GM12878 (cell line): ENCODE data around the gene DNAJC11.

Experiments
- CHD2 ChIP-seq: IDR thresholded peaks from 2 replicates; pipeline ENCODE4 v1.6.1; 2011; ENCODE audit warnings: low read depth, low read length, improper control_type of control experiment, borderline replicate concordance
- CTCF ChIP-seq, 3 experiments: IDR thresholded peaks in 2 of 3; conservative IDR thresholded peaks in 1 of 3; 2 replicates each; pipeline ENCODE4 v1.5.1; 2011; ENCODE audit warnings: low read depth in 3 of 3, low read length in 3 of 3, mild to moderate bottlenecking in 3 of 3, control low read depth in 2 of 3, moderate library complexity in 2 of 3, inconsistent platforms in 1 of 3, mixed read lengths in 1 of 3; ENCODE audit not compliant: control insufficient read depth in 2 of 3, insufficient read depth in 1 of 3; ENCODE audit errors: extremely low read depth in 1 of 3
- FOS ChIP-seq: IDR thresholded peaks from 3 replicates; pipeline ENCODE4 v1.6.1; 2011; ENCODE audit warnings: borderline replicate concordance; ENCODE audit not compliant: insufficient read length; ENCODE audit errors: extremely low read depth
- JUND ChIP-seq: IDR thresholded peaks from 2 replicates; pipeline ENCODE4 v1.6.1; 2012; ENCODE audit warnings: low read depth, mild to moderate bottlenecking, low read length, improper control_type of control experiment, moderate library complexity
- NRF1 ChIP-seq: conservative IDR thresholded peaks from 2 replicates; pipeline ENCODE4 v1.6.1; 2011; ENCODE audit warnings: mild to moderate bottlenecking, low read depth, low read length, improper control_type of control experiment
- POLR2A ChIP-seq: IDR thresholded peaks from 2 replicates; pipeline ENCODE4 v1.6.1; 2011; ENCODE audit warnings: low read depth, mild to moderate bottlenecking, low read length
- POLR2AphosphoS5 ChIP-seq: IDR thresholded peaks from 2 replicates; pipeline ENCODE4 v1.6.1; 2011; ENCODE audit warnings: mild to moderate bottlenecking, low read length, inconsistent platforms
- RAD21 ChIP-seq: IDR thresholded peaks from 2 replicates; pipeline ENCODE4 v1.6.1; 2011; ENCODE audit warnings: mild to moderate bottlenecking, low read depth, low read length, moderate library complexity; ENCODE audit not compliant: insufficient read depth
- SPI1 ChIP-seq: IDR thresholded peaks from 2 replicates; pipeline ENCODE4 v1.6.1; 2011; ENCODE audit warnings: low read depth, mild to moderate bottlenecking, low read length, moderate library complexity, borderline replicate concordance; ENCODE audit not compliant: insufficient read depth
- SUPT20H ChIP-seq: IDR thresholded peaks from 2 replicates; pipeline ENCODE4 v1.6.1; 2011; ENCODE audit warnings: low read depth, mild to moderate bottlenecking, low read length, moderate library complexity, borderline replicate concordance; ENCODE audit not compliant: control insufficient read depth
- ZNF207 ChIP-seq: fragments of 450-650 bp; IDR thresholded peaks from 2 replicates; pipeline ENCODE4 v1.6.1; 2014; ENCODE audit warnings: antibody characterized with exemption, mild to moderate bottlenecking, borderline replicate concordance
- ZNF274 ChIP-seq: IDR thresholded peaks from one replicate; pipeline ENCODE4 v1.8.0; 2011; ENCODE audit not compliant: insufficient read length, insufficient read depth
- TF ChIP-seq, protein P1 (sequence below): fragments of 450-650 bp; IDR thresholded peaks from 2 replicates; pipeline ENCODE4 v1.6.1; 2014; ENCODE audit warnings: mild to moderate bottlenecking
- TF ChIP-seq, protein P2 (sequence below): fragments of 450-650 bp; IDR thresholded peaks from 2 replicates; pipeline ENCODE4 v1.6.1; 2016; ENCODE audit warnings: mild to moderate bottlenecking

- no peak for TF ChIP-seq CTCF (IDR thresholded peaks at IDR 0.05 in 2 of 3, conservative IDR thresholded peaks at IDR 0.05 in 1 of 3; ENCODE audit: control insufficient read depth in 2 of 3, extremely low read depth in 1 of 3, insufficient read depth in 1 of 3, low read depth in 3 of 3, low read length in 3 of 3)
- no peak for TF ChIP-seq CHD2
- TF ChIP-seq, protein P1, sequence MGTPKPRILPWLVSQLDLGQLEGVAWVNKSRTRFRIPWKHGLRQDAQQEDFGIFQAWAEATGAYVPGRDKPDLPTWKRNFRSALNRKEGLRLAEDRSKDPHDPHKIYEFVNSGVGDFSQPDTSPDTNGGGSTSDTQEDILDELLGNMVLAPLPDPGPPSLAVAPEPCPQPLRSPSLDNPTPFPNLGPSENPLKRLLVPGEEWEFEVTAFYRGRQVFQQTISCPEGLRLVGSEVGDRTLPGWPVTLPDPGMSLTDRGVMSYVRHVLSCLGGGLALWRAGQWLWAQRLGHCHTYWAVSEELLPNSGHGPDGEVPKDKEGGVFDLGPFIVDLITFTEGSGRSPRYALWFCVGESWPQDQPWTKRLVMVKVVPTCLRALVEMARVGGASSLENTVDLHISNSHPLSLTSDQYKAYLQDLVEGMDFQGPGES, result no peak
- TF ChIP-seq RAD21, result no peak
- no peak for TF ChIP-seq SUPT20H
- no peak for TF ChIP-seq NRF1
- no peak for TF ChIP-seq POLR2A
- TF ChIP-seq FOS, result no peak
- TF ChIP-seq POLR2AphosphoS5, result no peak
- TF ChIP-seq ZNF207, result no peak
- TF ChIP-seq JUND, result no peak
- TF ChIP-seq, protein P2, sequence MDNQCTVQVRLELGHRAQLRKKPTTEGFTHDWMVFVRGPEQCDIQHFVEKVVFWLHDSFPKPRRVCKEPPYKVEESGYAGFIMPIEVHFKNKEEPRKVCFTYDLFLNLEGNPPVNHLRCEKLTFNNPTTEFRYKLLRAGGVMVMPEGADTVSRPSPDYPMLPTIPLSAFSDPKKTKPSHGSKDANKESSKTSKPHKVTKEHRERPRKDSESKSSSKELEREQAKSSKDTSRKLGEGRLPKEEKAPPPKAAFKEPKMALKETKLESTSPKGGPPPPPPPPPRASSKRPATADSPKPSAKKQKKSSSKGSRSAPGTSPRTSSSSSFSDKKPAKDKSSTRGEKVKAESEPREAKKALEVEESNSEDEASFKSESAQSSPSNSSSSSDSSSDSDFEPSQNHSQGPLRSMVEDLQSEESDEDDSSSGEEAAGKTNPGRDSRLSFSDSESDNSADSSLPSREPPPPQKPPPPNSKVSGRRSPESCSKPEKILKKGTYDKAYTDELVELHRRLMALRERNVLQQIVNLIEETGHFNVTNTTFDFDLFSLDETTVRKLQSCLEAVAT, result no peak
- TF ChIP-seq SPI1, result no peak
- TF ChIP-seq ZNF274, result no peak
Measured at GRCh38 chr1:6637770-6638169, 63.8 kb downstream of the DNAJC11 start.
